Uterus (tissue), 4 donors: Measurements from ENCODE around the gene HDDC2. TPM values are rescaled to one million over a fixed set of nuclear protein-coding genes. Genes with fewer than 3 reads are reported as not detected.

Experiments used
- DNase-seq, 2 donors: peaks; one replicate each; pipeline ENCODE4 v3.0.0-alpha.2; 2019 to 2020
- H3K27ac ChIP-seq, 2 donors: fragments of 200-600 bp; sonication (generic); 1 replicate in 1 of 2; 2 replicates in 1 of 2; pipeline ENCODE4 v1.5.1; 2016 to 2018
- H3K27me3 ChIP-seq, 2 donors: fragments of 200-600 bp; sonication (generic); one replicate each; pipeline ENCODE4 v1.5.1; 2018 to 2019; ENCODE audit warnings: control low read depth in 1 of 2
- H3K36me3 ChIP-seq, 2 donors: fragments of 200-600 bp; sonication (generic); one replicate each; pipeline ENCODE4 v1.5.1; 2019; ENCODE audit warnings: control low read depth in 1 of 2
- H3K4me1 ChIP-seq, 2 donors: fragments of 200-600 bp; sonication (generic); one replicate each; pipeline ENCODE4 v1.5.1; 2018 to 2019; ENCODE audit warnings: control low read depth in 1 of 2
- H3K4me3 ChIP-seq, 2 donors: fragments of 200-600 bp; sonication (generic); 1 replicate in 1 of 2; 2 replicates in 1 of 2; pipeline ENCODE4 v1.5.1; 2018 to 2019; ENCODE audit warnings: mild to moderate bottlenecking in 1 of 2
- H3K9me3 ChIP-seq, 2 donors: fragments of 200-600 bp; sonication (generic); one replicate each; pipeline ENCODE4 v1.5.1; 2019; ENCODE audit warnings: control low read depth in 1 of 2
- POLR2A ChIP-seq, 2 donors: fragments of 450-650 bp; IDR thresholded peaks; one replicate each; pipeline ENCODE4 v1.6.1; 2016; ENCODE audit warnings: antibody characterized with exemption in 2 of 2, mild to moderate bottlenecking in 1 of 2, moderate library complexity in 1 of 2
- intact Hi-C: fragments of 100-400 bp; cut with DNase I; formaldehyde crosslinking; loops from one replicate; pipeline ENCODE4 v1.15.1; 2023; ENCODE audit warnings: low total_unique reads
- total RNA-seq, 4 donors: library from RNA; depleted of rRNA in 3 of 4; stranded (reverse); fragments of >200 nt in 3 of 4; gene quantifications; one replicate each; pipeline versions ENCODE4 v1.1.0 to v1.2.4, GENCODE V29; 2014 to 2023
- TF ChIP-seq, protein P1 (sequence below), 4 experiments: fragments of 200-600 bp in 2 of 4; fragments of 450-650 bp in 2 of 4; sonication (generic) in 2 of 4; IDR thresholded peaks; one replicate each; pipeline ENCODE4 v1.5.1; 2016 to 2019; ENCODE audit warnings: antibody characterized with exemption in 4 of 4, mild to moderate bottlenecking in 2 of 4, moderate library complexity in 1 of 4
- donor health status: DM: yes; HTN: yes; CAD: no.

HDDC2 gene
- total RNA-seq, 4 donors from 2014 or later: 11.3 to 45.2 (median 36.0) TPM

GRCh38 chr6:125269328-125269985 lies 32.3 kb downstream of the HDDC2 start:
- Histone ChIP-seq H3K9me3 (no peaks in the 10 kb centered on the region), H3K4me1 (no peaks in the 10 kb centered on the region), H3K27ac (no peak overlapping the region), H3K4me3 (no peak overlapping the region), H3K27me3 (no peaks in the 10 kb centered on the region), H3K36me3 (no peaks in the 10 kb centered on the region)
- no peak for DNase-seq
- TF ChIP-seq POLR2A (IDR thresholded peaks at IDR 0.05): no peak
- TF ChIP-seq, protein P1, sequence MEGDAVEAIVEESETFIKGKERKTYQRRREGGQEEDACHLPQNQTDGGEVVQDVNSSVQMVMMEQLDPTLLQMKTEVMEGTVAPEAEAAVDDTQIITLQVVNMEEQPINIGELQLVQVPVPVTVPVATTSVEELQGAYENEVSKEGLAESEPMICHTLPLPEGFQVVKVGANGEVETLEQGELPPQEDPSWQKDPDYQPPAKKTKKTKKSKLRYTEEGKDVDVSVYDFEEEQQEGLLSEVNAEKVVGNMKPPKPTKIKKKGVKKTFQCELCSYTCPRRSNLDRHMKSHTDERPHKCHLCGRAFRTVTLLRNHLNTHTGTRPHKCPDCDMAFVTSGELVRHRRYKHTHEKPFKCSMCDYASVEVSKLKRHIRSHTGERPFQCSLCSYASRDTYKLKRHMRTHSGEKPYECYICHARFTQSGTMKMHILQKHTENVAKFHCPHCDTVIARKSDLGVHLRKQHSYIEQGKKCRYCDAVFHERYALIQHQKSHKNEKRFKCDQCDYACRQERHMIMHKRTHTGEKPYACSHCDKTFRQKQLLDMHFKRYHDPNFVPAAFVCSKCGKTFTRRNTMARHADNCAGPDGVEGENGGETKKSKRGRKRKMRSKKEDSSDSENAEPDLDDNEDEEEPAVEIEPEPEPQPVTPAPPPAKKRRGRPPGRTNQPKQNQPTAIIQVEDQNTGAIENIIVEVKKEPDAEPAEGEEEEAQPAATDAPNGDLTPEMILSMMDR (IDR thresholded peaks at IDR 0.05): no peak
- intact Hi-C loops: no loop called here

DNA sequence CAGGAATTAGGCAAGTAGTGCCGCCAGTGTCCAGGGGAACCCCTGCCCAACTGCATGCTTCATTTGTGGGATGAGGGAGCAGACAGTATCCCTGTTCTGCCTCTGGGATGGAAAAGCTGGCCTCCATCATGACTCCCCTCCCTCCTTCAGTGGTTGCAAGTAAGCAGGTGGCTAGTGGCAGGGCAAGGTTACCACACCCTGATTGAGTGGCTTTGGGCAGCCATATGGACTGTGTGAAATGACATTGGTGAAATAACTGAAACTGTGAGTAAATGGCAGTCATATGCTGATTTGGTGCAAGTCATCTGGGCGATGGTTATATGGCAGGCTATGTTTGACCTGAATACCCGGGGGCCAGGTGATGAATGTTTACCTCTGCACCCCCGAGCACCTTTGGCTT lies 33.0 kb downstream of the HDDC2 start:
- DNase-seq: no peak
- no peak for TF ChIP-seq POLR2A (IDR thresholded peaks at IDR 0.05)
- TF ChIP-seq, protein P1 (IDR thresholded peaks at IDR 0.05): no peak
- Histone ChIP-seq H3K9me3 (no peaks in the 10 kb centered on the region), H3K27me3 (no peaks in the 10 kb centered on the region), H3K27ac (no peak overlapping the region), H3K4me3 (no peak overlapping the region), H3K4me1 (no peaks in the 10 kb centered on the region), H3K36me3 (no peaks in the 10 kb centered on the region)
- intact Hi-C loops: no loop called here

- intact Hi-C loops: no loop called here
- Histone ChIP-seq H3K4me1 (no peaks in the 10 kb centered on the region), H3K36me3 (no peaks in the 10 kb centered on the region), H3K27me3 (no peaks in the 10 kb centered on the region), H3K9me3 (no peaks in the 10 kb centered on the region), H3K4me3 (no peak overlapping the region), H3K27ac (no peak overlapping the region)
- TF ChIP-seq, protein P1 (IDR thresholded peaks at IDR 0.05): no peak
- no peak for TF ChIP-seq POLR2A (IDR thresholded peaks at IDR 0.05)
- DNase-seq: no peak
Measured at GRCh38 chr6:125267806-125268523, 33.8 kb downstream of the HDDC2 start.

DNA sequence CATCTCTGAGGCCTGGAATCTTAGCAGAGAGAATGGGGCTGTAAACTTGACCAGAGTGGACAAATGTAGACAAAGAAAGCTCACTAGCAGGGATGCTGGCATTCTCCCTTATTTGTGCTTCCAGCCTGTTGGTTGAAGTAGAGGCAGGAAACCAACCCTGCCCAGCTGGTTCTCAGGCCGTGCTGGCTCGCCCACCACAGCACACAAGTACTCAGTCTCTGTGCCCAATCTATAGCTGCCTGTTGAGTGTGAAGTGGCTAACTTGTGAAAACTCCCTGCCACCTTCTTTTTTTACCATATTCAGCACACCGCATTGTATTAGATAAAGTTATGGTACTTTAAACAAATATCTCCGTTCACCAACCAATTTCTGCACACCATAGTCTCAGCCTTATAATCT lies 37.3 kb downstream of the HDDC2 start:
- no peaks in the 10 kb centered on the region for H3K36me3 ChIP-seq
- intact Hi-C loops: no loop called here
- TF ChIP-seq, protein P1 (IDR thresholded peaks at IDR 0.05): no peak
- no peak for TF ChIP-seq POLR2A (IDR thresholded peaks at IDR 0.05)

More for the DNA sequence above, 37.3 kb downstream of the HDDC2 start:
- no peaks in the 10 kb centered on the region for H3K4me1 ChIP-seq
- no peak for DNase-seq
- no peak overlapping the region for H3K4me3 ChIP-seq
- H3K27me3 ChIP-seq: no peaks in the 10 kb centered on the region
- H3K9me3 ChIP-seq: no peaks in the 10 kb centered on the region
- H3K27ac ChIP-seq: no peak overlapping the region
